CD4-positive, alpha-beta T cell treated with Interleukin-21 for 1 hour (primary cell): Measurements from ENCODE around the gene LDLRAD2.

Source experiments
- DNase-seq: peaks from one replicate; pipeline ENCODE4 v3.0.0-alpha.2; 2020

The LDLRAD2 gene

DNA sequence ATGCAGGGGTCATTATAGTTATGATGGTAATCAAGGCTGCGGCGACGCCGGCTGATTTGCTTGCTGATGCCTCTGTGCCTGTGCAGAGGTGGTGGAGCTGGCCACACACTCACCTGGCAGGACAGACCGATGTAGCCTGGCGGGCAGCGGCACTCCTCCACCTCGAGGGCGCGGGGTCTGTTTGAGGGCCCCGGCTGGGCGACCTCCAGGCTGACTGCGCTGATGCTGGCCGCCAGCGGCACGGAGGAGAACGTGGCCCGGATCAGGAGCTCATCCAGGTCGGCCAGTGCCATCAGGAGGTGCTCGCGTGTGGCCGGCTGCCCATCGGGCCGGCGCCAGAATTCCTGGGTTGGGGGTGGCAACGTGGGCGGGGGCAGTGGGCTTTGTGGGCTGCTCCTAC is 52.7 kb downstream of the LDLRAD2 start:
- DNase-seq = no peak

DNA sequence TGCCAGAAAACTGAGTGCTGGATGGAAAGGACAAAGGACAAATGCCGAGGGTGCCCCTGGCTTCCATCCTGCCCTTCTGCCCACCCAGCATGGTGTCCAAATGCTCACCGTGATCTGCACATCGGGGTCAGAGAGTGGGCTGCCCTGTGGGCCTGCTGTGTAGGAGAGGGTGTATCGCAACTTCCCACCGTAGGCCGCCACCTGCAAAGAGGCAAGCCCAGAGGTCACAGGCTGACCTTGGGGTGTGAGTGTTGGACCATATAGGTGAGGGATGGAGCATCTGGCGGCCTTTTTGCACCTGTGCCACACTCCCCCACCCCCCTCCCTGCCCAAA is 53.5 kb downstream of the LDLRAD2 start:
- no peak for DNase-seq

DNA sequence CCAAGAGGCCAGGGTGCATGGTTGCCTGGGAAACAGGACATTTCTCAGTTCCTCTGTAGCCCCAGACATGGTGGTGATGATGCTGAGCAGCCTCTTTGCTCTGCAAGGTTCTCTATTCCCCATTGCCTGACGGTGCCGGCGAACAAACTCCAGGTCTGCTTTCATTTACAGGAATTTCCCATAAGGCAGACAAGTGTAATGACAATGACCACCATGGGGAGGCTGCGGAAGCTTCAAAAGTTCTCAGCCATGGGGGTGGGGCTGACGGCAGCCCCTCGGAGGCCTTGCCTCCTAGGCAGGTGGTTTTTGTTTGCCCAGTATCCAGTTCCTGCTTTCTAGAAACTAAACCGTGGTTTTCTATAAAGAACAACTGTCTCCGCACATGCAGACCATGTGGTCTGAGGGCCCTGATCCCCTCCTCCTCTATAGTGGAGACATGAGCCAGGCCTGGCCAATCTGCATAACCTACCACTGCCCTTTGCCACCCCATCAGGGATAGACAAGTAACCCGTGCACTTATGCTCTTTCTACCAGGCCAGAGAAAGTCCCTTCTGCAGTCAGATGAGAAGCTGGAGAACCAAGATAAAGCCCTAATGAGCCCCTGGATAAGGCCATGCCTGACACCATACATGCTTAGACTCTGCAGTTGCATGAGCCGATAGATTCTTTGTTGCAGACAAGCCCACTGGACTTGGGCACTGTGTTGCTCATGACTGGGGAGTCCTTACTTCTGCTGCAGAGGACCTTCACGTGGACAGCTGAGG is 54.1 kb downstream of the LDLRAD2 start:
- DNase-seq = peak; percentile 25

DNA sequence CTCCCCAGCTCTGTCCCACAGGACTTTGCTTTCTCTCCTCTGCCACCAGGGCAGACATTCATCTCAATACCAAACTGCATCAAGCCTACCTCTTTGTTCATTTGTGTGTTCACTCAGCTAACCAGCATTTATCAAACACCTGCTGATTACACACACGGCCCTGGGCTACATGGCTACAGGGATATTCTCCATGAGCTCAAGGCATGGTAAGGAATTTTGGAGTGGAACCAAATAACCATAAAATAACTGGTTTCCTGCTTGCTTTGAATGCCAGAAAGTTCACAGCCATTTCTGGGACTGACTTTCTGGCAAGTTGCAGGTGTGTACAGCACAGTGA is 54.6 kb downstream of the LDLRAD2 start:
- DNase-seq = no peak

DNA sequence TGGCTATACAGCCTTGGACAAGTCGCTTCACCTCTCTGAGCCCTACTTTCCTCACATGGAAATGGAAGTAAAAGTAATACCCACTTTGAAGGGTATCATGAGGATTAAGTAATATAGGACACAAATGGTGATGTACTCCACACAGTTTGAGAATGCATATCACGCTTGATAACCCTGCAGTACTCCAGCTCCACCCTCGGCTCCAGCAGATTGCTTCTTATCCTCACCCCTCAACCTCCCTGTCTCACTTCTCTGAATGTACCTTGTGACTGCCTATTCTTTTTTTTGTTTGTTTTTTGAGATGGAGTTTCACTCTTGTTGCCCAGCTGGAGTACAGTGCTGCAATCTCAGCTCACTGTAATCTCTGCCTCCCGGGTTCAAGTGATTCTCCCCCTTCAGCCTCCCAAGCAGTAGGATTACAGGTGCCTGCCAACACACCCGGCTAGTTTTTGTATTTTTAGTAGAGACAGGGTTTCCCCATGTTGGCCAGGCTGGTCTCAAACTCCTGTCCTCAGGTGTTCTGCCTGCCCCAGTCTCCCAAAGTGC is 55.5 kb downstream of the LDLRAD2 start:
- no peak for DNase-seq

DNA sequence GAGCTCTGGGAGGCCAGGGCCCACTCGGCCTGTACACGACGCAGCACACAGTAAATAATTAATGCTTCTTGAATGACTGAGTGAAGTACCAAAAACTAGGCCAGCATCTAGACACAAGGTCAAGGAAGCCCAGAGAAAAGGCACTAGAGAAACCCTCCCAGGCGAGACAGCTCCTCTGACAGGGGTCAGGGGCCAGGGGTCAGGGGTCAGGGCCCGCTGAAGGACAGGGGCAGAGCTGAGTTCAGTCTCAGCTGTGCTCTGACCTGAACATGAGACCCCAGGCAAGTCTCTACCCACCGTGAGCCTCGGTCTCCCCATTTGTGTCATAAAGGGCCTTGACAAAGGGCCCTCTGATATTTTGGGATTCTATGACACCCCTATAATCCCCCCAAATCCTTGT is 56.4 kb downstream of the LDLRAD2 start:
- DNase-seq = no peak

DNA sequence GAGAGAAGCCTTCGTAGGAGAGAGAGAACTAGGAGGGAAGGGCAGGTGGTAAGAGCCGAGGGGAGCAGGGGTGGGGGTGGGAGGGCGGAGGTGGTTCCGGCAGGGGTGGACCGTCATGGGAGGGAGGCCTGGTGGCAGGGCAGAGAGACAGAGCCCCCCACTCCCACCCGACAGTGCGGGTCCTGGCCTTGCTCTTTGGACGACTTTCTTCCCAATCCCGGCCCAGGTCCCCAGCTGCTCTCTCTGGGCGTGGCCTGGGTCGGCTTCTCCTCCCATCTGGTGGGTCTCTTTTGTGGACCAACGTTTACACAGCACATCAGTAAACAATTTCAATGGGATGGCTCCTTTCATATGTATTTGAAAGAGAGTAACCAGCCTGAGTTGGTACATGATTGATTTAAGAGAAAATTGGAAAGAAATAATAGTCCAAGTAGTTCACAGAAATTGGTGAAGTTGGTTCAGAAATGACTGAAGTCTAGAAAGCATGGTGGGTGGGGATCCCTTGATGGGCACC is 56.9 kb downstream of the LDLRAD2 start:
- no peak for DNase-seq

DNA sequence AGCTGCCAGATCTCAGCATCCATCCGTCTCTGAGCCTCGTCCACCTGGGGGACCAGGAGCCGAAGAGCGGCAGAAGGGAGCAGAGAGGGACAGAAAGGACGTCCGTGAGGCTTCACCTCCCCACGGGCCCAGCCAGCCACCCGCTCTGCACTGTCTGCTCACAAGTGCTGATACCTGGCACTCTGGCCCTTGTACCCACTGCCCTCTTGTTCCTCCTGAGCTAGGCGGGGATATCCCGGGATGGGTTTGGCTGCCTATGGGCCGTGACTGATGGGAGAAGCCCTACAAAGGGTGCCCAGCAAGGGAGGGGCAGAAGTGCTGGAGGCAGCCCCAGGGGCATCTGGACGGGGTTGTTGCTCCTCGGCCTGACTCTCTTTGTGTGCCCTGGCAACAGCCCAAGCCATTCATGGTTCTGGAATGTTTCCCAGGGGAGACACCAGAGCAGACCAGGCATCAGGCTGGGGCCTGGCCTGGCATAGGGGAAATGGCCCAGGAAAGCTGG is 57.6 kb downstream of the LDLRAD2 start:
- no peak for DNase-seq

DNA sequence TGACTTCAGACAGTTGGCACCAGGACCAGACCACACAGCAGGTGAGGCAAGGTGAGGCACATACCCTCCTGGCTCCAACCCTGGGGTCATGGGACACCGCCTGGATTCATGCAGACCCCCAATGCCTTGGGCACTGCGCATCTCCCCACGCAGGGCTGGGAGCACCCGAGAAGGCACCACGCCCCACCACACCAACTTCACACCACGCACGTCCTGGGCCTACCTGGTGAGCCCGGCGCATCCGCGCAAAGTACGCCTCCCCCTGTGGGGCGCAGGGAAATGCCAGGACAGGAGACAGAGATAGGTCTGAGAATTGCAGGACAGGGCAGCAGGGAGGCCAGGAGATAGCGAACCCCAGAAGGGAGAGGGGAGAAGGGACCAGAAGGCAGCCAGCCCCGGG is 58.5 kb downstream of the LDLRAD2 start:
- no peak for DNase-seq

DNA sequence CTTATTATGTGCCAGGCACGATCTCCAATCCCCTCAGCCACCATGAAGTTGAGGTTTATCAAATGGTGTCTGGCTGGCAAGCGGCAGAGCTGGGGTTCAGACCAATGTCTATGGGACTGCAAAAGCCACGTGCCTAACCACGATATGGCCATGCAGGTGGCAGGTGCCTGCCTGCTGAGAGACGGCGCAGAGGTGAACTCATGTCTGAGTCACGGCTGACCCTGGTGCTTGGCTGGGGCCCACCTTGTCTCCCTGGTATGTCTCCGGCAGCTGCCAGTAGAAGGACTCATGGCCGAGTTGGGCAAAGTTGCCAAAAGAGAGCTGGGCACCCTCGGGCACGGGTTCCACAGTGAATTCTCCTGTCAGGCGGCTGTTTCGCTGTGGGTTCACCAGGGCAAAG is 59.9 kb downstream of the LDLRAD2 start:
- DNase-seq = no peak

DNA sequence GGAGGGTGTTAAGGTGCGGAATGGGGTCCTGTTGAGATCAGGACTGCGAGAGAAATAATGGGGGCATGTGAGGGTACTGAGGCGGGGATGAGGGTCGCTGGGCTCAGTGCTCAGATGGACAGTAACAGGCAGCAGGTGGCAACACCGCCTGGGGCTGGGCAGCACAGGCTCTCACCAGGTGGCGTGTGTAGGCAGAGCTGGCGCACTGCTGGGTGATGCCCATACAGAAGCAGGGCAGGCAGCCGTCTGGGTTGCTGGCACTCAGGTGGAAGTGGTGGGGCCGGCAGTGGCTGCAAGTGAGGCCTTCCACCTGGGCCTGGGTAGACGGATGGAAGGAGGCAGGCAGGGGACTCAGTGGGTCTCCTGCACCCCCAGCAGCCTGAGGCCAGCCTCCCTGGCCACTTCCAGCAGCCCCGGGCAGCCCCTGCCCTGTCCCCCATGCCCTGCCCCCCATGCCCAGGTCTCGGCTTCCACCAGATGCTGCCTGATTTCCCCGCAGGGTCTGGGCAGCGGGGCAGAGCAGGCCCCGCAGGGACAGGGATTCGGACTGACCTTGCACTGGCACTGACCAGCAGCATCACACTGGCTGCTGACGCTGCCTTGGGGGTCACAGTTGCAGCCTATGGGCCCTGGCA is 60.5 kb downstream of the LDLRAD2 start:
- DNase-seq = no peak

DNA sequence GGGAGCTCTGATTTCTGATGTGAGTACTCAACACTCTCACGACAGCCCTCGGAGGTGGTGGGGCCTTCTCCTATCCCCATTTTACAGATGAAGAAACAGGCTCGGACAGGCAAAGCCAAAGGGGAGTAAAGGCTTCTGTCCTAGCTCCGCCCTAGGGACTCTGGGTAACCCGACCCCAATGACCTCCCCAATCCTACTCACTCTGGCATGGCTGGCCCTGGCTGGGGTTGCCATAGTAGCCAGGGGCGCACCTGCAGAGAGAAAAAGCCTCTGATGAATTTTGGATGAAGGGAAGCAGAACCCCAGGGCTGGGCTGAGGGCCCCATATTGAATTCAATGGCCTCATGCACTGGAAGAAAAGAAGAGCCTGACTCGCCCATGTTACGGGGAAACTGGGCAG is 61.1 kb downstream of the LDLRAD2 start:
- DNase-seq = no peak

DNA sequence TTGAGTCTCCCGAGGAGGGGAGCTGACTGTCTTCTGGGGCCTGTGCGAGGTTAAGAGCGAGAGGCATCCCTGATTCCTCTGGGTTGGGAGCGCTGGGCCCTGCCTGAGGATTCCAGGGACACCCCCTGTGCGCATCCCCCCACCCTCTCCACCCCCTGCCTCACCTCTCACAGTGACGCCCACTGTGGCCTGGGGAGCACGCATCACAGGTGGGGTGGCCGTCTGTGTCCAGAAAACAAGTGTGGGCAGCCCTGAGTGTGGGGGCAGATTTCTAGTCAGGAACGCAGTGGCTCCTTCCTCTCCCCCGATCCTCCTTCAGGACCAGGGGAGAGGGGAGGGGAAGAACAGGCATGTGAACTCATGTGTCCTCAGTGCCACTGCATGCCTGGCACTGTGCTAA is 61.7 kb downstream of the LDLRAD2 start:
- DNase-seq = no peak

DNA sequence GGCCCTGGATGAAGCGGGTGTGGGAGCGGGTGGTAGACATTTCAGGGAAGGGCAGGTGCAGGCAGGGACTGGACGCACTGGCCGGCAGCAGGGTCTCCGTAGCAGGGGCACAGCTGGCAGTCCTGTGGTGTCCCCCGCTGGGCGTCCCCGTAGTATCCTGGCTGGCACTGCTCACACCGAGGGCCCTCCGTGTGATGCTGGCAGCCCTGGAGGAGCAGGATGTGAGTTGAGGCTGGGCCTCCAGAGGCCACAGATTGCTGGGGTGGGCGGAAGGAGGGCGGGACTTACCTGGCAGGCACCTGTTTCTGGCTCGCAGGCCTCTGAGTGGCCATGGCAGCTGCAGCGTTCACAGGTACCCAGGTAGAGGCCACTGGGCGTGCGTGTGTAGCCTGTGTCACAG is 62.3 kb downstream of the LDLRAD2 start:
- no peak for DNase-seq
